GM19397 (cell line): ENCODE data around the gene UBASH3A.

ENCODE experiments used
- ATAC-seq: cut with Tn5 transposase; IDR thresholded peaks from one replicate; pipeline ENCODE4 v1.9.1; 2021; ENCODE audit warnings: mild to moderate bottlenecking, moderate library complexity; ENCODE audit not compliant: unreplicated experiment

The UBASH3A gene

GRCh38 chr21:42447182-42447581 is 43.5 kb downstream of the UBASH3A start:
- no peak for ATAC-seq

- no peak for ATAC-seq
Observed at GRCh38 chr21:42447732-42448131, 44.0 kb downstream of the UBASH3A start.

- ATAC-seq: no peak
Observed at GRCh38 chr21:42448686-42449085, 45.0 kb downstream of the UBASH3A start.

GRCh38 chr21:42451941-42452340 is 48.2 kb downstream of the UBASH3A start:
- ATAC-seq: no peak

- no peak for ATAC-seq
Observed at GRCh38 chr21:42452401-42453223, 48.9 kb downstream of the UBASH3A start.

GRCh38 chr21:42453224-42453985 is 49.7 kb downstream of the UBASH3A start:
- ATAC-seq: no peak

GRCh38 chr21:42453986-42454570 is 50.4 kb downstream of the UBASH3A start:
- no peak for ATAC-seq

- no peak for ATAC-seq
Observed at GRCh38 chr21:42454786-42455185, 51.1 kb downstream of the UBASH3A start.

GRCh38 chr21:42455196-42455595 is 51.5 kb downstream of the UBASH3A start:
- no peak for ATAC-seq

GRCh38 chr21:42455754-42456440 is 52.2 kb downstream of the UBASH3A start:
- ATAC-seq: no peak

- ATAC-seq: no peak
Observed at GRCh38 chr21:42456457-42456856, 52.8 kb downstream of the UBASH3A start.

GRCh38 chr21:42459082-42459460 is 55.4 kb downstream of the UBASH3A start:
- no peak for ATAC-seq

- no peak for ATAC-seq
Observed at GRCh38 chr21:42459546-42460215, 56.0 kb downstream of the UBASH3A start.

- peak; percentile 55 for ATAC-seq
Observed at GRCh38 chr21:42460391-42461184, 56.9 kb downstream of the UBASH3A start.

- ATAC-seq: no peak
Observed at GRCh38 chr21:42461185-42461520, 57.5 kb downstream of the UBASH3A start.

GRCh38 chr21:42461881-42462877 is 58.5 kb downstream of the UBASH3A start:
- ATAC-seq: no peak

- ATAC-seq: no peak
Observed at GRCh38 chr21:42463861-42464515, 60.3 kb downstream of the UBASH3A start.
